ACC112 (cell line): ENCODE measurements around the gene USP5.
A peak's percentile ranks its signal among the peaks of the same experiment; 100 is the strongest.
"Not testable (repeated sequence)": the region's sequence is repeated elsewhere in the genome, so short reads cannot be mapped to it uniquely, and the experiment has no call there.

ENCODE experiments used
- H2AFZ ChIP-seq: fragments of 200-600 bp; sonication (generic); one replicate; pipeline ENCODE4 v1.6.0; 2017; ENCODE audit warnings: antibody characterized with exemption, low read length; ENCODE audit not compliant: unreplicated experiment
- H3K27ac ChIP-seq: fragments of 200-600 bp; sonication (generic); 2 replicates; pipeline ENCODE4 v1.5.1; 2014; ENCODE audit warnings: low read depth, mild to moderate bottlenecking, antibody characterized with exemption, low read length, moderate library complexity
- H3K27me3 ChIP-seq: fragments of 200-600 bp; sonication (generic); 2 replicates; pipeline ENCODE4 v1.6.1; 2014; ENCODE audit warnings: mild to moderate bottlenecking, antibody characterized with exemption, low read length, moderate library complexity, mixed read lengths; ENCODE audit not compliant: insufficient read depth
- H3K36me3 ChIP-seq: fragments of 200-600 bp; sonication (generic); 2 replicates; pipeline ENCODE4 v1.6.1; 2016; ENCODE audit warnings: mild to moderate bottlenecking, antibody characterized with exemption, low read length, moderate library complexity, mixed read lengths; ENCODE audit not compliant: insufficient read depth
- H3K4me1 ChIP-seq: fragments of 200-600 bp; sonication (generic); one replicate; pipeline ENCODE4 v1.6.1; 2016; ENCODE audit warnings: low read length, mixed read lengths; ENCODE audit not compliant: insufficient read depth, unreplicated experiment, control insufficient read depth
- H3K4me3 ChIP-seq: fragments of 200-600 bp; sonication (generic); 2 replicates; pipeline ENCODE4 v1.5.1; 2014; ENCODE audit warnings: mild to moderate bottlenecking, low read depth, low read length
- H3K79me2 ChIP-seq: fragments of 200-600 bp; sonication (generic); one replicate; pipeline ENCODE4 v1.6.0; 2016; ENCODE audit warnings: low read length; ENCODE audit not compliant: control insufficient read depth, unreplicated experiment, insufficient read depth

Gene USP5

DNA sequence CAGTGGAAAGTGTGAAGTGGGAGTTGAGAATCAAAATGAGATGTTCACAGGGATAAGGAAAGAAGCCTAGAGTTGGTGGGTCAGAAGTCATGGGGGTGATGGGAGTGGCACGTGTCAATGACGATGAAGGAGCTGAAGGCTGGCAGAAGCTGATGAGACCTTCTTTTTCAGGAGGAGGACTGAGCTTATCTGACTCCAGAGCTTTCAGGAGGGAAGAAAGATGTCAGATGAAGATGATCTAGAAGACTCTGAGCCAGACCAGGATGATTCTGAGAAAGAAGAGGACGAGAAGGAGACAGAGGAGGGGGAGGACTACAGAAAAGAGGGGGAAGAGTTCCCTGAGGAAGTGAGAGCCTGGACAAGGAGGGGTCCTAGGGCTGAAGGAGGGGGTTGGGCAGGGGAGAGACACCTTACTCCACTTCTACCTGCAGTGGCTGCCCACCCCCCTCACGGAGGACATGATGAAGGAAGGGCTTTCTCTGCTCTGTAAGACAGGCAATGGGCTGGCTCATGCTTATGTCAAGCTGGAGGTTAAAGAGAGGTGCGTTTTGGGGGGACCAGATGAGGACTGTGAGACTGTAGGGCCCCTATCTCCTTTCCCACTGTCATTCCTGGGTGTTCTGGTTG, 53.6 kb downstream of the USP5 start:
- no peaks in the 10 kb centered on the region for H3K27me3 ChIP-seq
- H3K27ac ChIP-seq: peak overlapping the region; percentile 56; the same call in 1 of the 2 replicates
- H3K4me3 ChIP-seq: peak overlapping the region; percentile 81
- H3K79me2 ChIP-seq: no peaks in the 10 kb centered on the region
- H3K36me3 ChIP-seq: peaks cover 6% of the 10 kb centered on the region; the same call in 1 of the 2 replicates
- H2AFZ ChIP-seq: no peak overlapping the region
- peaks cover 12% of the 10 kb centered on the region for H3K4me1 ChIP-seq

DNA sequence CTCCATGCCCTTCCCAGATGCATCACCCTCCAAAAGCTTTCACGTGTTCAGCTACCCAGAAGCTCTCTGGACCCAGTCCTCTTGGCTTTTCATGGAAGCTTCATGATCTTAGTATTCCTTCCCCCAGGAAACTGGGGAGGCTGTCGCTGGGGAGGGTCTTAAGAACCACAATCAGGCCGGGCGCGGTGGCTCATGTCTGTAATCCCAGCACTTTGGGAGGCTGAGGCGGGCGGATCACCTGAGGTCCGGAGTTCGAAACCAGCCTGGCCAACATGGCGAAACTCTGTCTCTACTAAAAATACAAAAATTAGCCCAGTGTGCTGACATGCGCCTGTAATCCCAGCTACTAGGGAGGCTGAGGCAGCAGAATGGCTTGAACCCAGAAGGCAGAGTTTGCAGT, 56.2 kb downstream of the USP5 start:
- H3K27ac ChIP-seq, H2AFZ ChIP-seq, H3K79me2 ChIP-seq, H3K4me3 ChIP-seq, H3K27me3 ChIP-seq, H3K36me3 ChIP-seq: not testable (repeated sequence)
- peaks cover 12% of the 10 kb centered on the region for H3K4me1 ChIP-seq

DNA sequence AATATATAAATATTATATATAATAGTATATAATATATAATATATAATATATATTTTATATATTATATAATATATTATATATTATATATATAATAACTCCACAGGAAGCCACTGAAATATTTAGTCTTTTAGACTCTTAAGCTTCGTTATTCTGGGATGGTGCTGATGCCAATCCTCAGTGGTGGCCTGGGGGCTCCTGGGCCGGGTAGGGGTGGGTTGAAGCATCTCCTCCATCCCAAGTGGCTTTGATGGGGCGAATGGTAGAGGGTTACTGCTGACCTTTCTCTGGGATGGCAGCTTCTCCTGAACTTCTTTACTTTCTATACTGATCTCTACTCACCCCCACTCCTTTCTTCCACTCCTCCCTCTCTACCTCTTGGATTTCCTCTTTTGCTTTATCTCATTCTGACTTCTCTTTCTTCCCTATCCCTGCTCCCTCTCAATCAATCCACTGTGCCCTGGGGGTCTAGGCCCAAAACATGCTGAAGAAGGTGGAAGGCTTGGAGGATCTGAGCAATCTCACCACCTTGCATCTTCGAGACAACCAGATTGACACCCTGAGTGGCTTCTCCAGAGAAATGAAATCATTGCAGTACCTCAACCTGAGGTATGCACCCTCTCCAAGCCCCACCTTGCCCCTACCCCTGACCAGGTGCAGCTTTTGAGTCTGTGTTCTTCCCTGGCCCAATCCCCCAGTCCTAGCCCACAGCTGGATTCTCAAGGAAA, 57.6 kb downstream of the USP5 start:
- H3K27me3 ChIP-seq: no peaks in the 10 kb centered on the region
- H3K79me2 ChIP-seq: no peaks in the 10 kb centered on the region
- no peak overlapping the region for H3K4me3 ChIP-seq
- no peak overlapping the region for H3K27ac ChIP-seq
- no peak overlapping the region for H2AFZ ChIP-seq
- peaks cover 12% of the 10 kb centered on the region for H3K4me1 ChIP-seq
- H3K36me3 ChIP-seq: peaks cover 6% of the 10 kb centered on the region; the same call in 1 of the 2 replicates

DNA sequence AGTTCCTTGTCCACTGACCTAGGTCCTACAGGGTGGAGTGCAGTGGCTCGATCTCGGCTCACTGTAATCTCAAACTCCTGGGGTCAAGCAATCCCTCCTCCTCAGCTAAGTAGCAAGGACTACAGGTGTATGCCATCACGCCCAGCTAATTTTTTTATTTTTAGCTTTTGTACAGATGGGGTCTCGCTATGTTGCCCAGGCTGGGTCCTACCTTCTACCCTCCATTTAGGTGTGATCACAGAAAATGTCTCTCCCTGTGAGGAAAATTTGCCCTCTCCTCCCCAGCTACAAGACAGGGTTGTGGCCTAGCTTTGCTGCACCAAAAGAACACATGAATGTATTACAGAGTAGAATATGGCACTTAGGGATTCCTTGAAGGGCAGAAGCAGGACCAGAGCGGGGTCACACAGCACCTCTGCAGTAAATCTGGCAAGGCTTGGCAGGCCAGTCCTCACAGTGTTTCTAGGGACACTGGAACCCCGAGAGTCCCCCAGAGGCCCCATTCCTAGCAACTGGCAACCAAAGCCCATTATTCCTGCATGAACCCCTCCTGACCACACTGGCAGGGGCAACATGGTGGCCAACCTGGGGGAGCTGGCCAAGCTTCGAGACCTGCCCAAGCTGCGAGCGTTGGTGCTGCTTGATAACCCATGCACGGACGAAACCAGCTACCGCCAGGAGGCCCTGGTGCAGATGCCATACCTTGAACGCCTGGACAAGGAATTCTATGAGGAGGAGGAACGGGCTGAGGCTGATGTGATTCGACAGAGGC, 60.4 kb downstream of the USP5 start:
- H3K79me2 ChIP-seq: peaks cover 15% of the 10 kb centered on the region
- H3K4me1 ChIP-seq: peaks cover 10% of the 10 kb centered on the region
- no peak overlapping the region for H3K4me3 ChIP-seq
- H3K27ac ChIP-seq: no peak overlapping the region
- H2AFZ ChIP-seq: no peak overlapping the region
- H3K27me3 ChIP-seq: no peaks in the 10 kb centered on the region
- peaks cover 11% of the 10 kb centered on the region; the same call in 1 of the 2 replicates for H3K36me3 ChIP-seq

GRCh38 chr12:6914246-6914946, 62.4 kb downstream of the USP5 start, which contains the start of gene ENO2:
Gene ENO2, plus strand, starts transcription at chr12:6914580. Its CDS starts 1,253 bp downstream, at chr12:6915833.
- peaks cover 10% of the 10 kb centered on the region for H3K4me1 ChIP-seq
- peak within 1 kb of the TSS; percentile 19 for H2AFZ ChIP-seq
- peaks cover 15% of the 10 kb centered on the region for H3K79me2 ChIP-seq
- H3K27ac ChIP-seq: peak within 1 kb of the TSS; percentile 12; the same call in 1 of the 2 replicates
- H3K27me3 ChIP-seq: no peaks in the 10 kb centered on the region
- peaks cover 12% of the 10 kb centered on the region; the same call in 1 of the 2 replicates for H3K36me3 ChIP-seq
- H3K4me3 ChIP-seq: peak within 1 kb of the TSS; percentile 90

GRCh38 chr12:6914947-6915788, 63.2 kb downstream of the USP5 start:
- Histone ChIP-seq H2AFZ (no peak overlapping the region), H3K27me3 (no peaks in the 10 kb centered on the region), H3K4me3 (peak overlapping the region; percentile 90), H3K36me3 (peaks cover 17% of the 10 kb centered on the region; the same call in 1 of the 2 replicates), H3K27ac (no peak overlapping the region), H3K4me1 (peaks cover 10% of the 10 kb centered on the region), H3K79me2 (peaks cover 15% of the 10 kb centered on the region)

DNA sequence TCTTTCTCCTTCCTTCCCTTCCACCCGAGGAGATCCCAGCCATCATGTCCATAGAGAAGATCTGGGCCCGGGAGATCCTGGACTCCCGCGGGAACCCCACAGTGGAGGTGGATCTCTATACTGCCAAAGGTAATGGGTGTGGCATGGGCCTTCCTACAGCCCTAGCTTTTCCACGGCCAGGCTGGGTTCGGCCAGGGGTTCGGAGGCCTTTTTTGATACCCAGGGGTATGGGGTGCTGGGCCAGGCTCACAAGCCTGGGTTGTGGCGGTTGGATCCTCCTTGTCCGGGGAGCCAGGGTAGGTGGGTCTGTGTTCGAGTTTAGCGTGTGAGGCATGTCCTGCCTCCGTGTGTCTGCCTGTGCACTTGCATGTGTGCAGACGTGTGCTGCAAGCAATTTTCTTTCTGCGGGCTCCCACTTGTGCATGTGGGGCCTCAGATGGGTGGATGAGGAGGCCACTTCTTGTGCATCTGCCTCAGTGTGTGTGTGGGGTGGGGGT, 63.9 kb downstream of the USP5 start:
- peaks cover 10% of the 10 kb centered on the region for H3K4me1 ChIP-seq
- no peak overlapping the region for H2AFZ ChIP-seq
- H3K4me3 ChIP-seq: peak overlapping the region; percentile 90
- H3K79me2 ChIP-seq: peaks cover 15% of the 10 kb centered on the region
- H3K27ac ChIP-seq: no peak overlapping the region
- H3K36me3 ChIP-seq: peaks cover 17% of the 10 kb centered on the region; the same call in 1 of the 2 replicates
- no peaks in the 10 kb centered on the region for H3K27me3 ChIP-seq
